CD4-positive, alpha-beta T cell treated with Interleukin-1 beta for 1 hour (primary cell): ENCODE results near the gene ACE.

Source experiments
- DNase-seq, 2 donors: peaks; one replicate each; pipeline ENCODE4 v3.0.0-alpha.2; 2020 to 2022

The ACE gene

GRCh38 chr17:63475491-63476412 is 1.1 kb upstream of the ACE start:
- DNase-seq, result no peak

DNA sequence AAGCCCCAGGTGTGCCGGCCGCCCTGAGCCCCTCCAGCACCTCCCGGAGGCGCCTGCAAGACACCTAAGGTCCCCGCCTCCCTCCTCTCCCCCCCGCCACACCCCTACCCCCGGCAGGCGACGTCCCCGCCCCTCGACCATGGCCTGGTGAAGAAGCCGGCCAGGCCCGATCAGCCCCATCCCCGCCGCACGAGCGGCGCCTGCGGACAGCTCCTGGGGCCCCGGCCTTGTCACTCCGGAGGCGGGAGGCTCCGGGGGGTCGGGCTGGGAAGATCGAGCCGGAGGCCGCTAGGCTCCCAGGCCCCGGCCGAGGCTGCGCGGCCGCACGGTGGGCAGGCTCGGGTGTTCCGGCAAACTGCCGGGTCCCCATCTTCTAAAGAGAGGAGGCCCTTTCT is 405 bp upstream of the ACE start:
- peak in 1 of 2 donors; percentile 24 for DNase-seq

DNA sequence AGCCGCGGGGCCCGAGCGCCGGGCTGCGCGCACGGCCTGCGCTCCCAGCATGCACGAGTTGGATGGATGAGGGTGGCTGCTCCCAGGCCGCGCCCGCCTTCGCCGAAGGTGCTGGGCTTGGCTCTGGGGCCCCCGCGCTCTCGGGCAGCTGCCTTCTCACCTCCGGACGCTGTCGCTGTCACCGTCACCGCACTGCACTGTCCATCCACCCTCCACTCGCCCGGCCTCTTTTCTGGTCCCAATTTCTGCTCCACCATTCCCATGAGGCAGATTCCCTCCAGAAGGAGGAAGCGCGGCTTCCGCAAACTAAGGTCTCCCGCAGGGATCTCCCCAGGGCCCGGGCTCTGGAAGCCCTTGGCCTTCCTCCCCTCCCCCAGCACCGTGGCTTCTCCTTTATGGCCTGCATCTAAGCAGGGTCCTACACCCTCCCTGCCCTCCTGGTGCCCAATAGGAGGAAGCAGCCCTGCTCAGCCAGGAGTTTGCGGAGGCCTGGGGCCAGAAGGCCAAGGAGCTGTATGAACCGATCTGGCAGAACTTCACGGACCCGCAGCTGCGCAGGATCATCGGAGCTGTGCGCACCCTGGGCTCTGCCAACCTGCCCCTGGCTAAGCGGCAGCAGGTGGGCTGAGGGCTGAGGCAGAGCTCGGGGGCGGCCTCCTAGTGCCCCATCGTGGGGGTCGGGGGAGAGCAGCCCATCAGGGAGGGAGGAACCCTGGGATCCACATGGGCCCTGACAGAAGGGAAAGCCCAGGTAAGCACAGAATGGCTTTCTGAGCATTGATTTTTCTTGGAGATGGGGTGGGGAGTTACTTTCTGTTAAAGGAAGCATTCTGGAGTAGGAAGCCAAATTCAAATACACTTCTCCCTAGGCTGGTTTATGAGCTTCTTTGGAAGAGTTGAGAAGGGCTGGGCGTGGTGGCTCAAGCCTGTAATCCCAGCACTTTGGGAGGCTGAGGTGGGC is 899 bp downstream of the ACE start:
- no peak for DNase-seq

DNA sequence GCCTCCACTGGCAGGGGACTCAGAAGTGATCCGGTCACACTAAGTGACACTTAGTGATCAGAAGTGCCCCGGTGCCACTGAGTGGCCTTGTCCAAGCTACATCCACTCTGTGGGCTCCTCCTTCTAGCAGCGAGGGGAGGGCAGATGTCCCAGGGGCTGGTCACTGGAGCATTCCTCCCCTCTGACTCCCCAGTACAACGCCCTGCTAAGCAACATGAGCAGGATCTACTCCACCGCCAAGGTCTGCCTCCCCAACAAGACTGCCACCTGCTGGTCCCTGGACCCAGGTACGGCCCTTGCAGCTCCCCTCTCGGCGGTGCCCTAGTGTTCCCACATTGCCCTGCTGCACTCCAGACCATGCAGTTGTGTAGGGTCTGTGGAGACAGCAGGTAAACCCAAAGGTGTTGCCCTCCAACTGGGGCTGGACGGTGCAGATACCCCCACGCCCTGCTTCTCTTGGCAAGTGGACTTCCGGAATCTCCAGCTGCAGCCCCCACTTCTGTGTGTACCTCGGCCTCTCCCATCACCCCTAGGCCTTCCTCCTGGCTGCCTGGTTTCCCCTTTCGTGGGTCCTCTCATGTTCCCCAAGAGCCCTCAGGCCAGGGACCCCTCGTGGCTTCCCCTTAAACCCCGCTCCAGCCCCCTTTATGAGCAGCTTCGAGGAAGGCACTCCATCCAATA is 2.1 kb downstream of the ACE start:
- peak; percentile 75 to 79 for DNase-seq

- DNase-seq, result no peak
These were observed 2.8 kb downstream of the ACE start for GRCh38 chr17:63479495-63480184.

- DNase-seq, result no peak
These were observed 3.4 kb downstream of the ACE start for GRCh38 chr17:63480192-63480784.

GRCh38 chr17:63480826-63481487 is 4.1 kb downstream of the ACE start:
- no peak for DNase-seq

- no peak for DNase-seq
These were observed 4.6 kb downstream of the ACE start for GRCh38 chr17:63481488-63481870.

- DNase-seq, result no peak
These were observed 5.6 kb downstream of the ACE start for GRCh38 chr17:63482509-63482908.

- DNase-seq, result no peak
These were observed 6.2 kb downstream of the ACE start for GRCh38 chr17:63483038-63483437.

GRCh38 chr17:63483655-63484575 is 7.1 kb downstream of the ACE start:
- no peak for DNase-seq

- no peak for DNase-seq
These were observed 9.6 kb downstream of the ACE start for GRCh38 chr17:63486317-63487013.

GRCh38 chr17:63487014-63487339 is 10.1 kb downstream of the ACE start:
- DNase-seq, result no peak

DNA sequence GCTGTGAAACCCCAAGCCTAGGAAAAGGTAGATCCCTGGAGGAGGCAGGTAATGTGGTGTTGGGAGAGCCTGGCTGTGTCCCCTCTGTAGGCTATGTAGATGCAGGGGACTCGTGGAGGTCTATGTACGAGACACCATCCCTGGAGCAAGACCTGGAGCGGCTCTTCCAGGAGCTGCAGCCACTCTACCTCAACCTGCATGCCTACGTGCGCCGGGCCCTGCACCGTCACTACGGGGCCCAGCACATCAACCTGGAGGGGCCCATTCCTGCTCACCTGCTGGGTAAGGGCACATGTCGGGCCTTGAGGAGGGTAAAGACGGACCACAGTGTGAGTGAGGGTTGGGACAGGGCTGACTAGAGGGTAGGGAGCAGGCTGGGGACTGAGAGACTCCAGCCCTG is 12.0 kb downstream of the ACE start:
- no peak for DNase-seq

- DNase-seq, result no peak
These were observed 12.4 kb downstream of the ACE start for GRCh38 chr17:63489291-63489690.

DNA sequence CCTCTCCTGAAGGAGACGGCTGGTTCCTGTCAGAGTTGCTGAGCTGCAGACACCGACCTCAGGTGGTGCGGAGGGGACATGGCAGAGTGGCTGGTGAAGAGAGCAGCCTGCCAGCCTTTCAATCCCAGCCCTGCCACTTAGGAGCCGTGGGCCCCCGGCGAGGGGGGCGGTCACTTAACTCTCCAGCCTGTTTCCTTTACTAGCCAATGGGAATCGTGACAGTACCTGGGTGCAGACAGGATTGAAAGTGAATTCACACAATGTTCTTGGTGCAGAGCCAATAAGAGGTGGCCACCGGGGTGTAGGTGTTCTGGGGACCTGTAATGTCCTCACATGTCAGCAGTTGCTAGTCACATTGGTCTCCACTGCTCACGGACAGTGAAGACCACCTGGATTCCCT is 13.5 kb downstream of the ACE start:
- no peak for DNase-seq

DNA sequence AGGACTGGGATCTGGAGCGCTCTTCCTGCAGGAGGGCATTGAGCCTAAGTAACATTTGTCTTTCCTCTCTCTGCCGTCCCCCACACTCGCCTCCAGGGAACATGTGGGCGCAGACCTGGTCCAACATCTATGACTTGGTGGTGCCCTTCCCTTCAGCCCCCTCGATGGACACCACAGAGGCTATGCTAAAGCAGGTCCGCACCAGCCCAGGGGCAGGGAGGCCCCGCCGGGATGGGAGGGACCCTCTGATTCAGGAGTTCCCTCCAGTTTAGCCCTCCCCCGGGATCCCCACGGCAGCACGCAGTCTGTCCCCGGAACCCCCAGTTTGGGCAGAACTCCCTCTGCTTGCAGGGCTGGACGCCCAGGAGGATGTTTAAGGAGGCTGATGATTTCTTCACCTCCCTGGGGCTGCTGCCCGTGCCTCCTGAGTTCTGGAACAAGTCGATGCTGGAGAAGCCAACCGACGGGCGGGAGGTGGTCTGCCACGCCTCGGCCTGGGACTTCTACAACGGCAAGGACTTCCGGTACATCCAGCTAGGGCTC is 14.1 kb downstream of the ACE start:
- DNase-seq, result no peak

GRCh38 chr17:63491413-63491812 is 14.6 kb downstream of the ACE start:
- DNase-seq, result no peak

GRCh38 chr17:63491977-63492618 is 15.2 kb downstream of the ACE start:
- DNase-seq, result no peak
